H9 (cell line): Measurements from ENCODE around the gene B3GNT3. TPM values are rescaled to one million over a fixed set of nuclear protein-coding genes. Genes with fewer than 3 reads are reported as not detected.

Experiments used
- DNase-seq: peaks from one replicate; pipeline ENCODE4 v3.0.0-alpha.2; 2017
- H2AFZ ChIP-seq: one replicate; pipeline ENCODE4 v1.6.1; 2013; ENCODE audit warnings: mild to moderate bottlenecking, low read length, control low read depth, moderate library complexity
- H2AK5ac ChIP-seq: 2 replicates; pipeline ENCODE4 v1.6.1; 2013; ENCODE audit warnings: low read length, control low read depth, mixed read lengths; ENCODE audit not compliant: insufficient read length
- H2BK120ac ChIP-seq: one replicate; pipeline ENCODE4 v1.6.1; 2013; ENCODE audit warnings: low read depth, mild to moderate bottlenecking, low read length, control low read depth, inconsistent platforms; ENCODE audit not compliant: poor library complexity, severe bottlenecking
- H2BK12ac ChIP-seq: 2 replicates; pipeline ENCODE4 v1.6.1; 2013; ENCODE audit warnings: low read length, control low read depth, mixed read lengths, low read depth; ENCODE audit not compliant: insufficient read length
- H2BK15ac ChIP-seq: 2 replicates; pipeline ENCODE4 v1.6.1; 2013; ENCODE audit warnings: low read depth, low read length, control low read depth
- H2BK20ac ChIP-seq: one replicate; pipeline ENCODE4 v1.6.1; 2013; ENCODE audit warnings: low read depth, mild to moderate bottlenecking, low read length, control low read depth, inconsistent platforms; ENCODE audit not compliant: poor library complexity, severe bottlenecking
- H2BK5ac ChIP-seq: 2 replicates; pipeline ENCODE4 v1.6.1; 2013; ENCODE audit warnings: low read length, control low read depth, mixed read lengths; ENCODE audit not compliant: insufficient read length
- H3K14ac ChIP-seq: 2 replicates; pipeline ENCODE4 v1.6.1; 2013; ENCODE audit warnings: low read length, control low read depth; ENCODE audit not compliant: insufficient read depth
- H3K18ac ChIP-seq: 2 replicates; pipeline ENCODE4 v1.6.1; 2013; ENCODE audit warnings: low read depth, mild to moderate bottlenecking, mixed read lengths, low read length, control low read depth; ENCODE audit not compliant: insufficient read length
- H3K23ac ChIP-seq: 2 replicates; pipeline ENCODE4 v1.6.1; 2013; ENCODE audit warnings: low read length, control low read depth, mixed read lengths, low read depth; ENCODE audit not compliant: insufficient read length
- H3K23me2 ChIP-seq: 2 replicates; pipeline ENCODE4 v1.6.1; 2013; ENCODE audit warnings: low read depth, mild to moderate bottlenecking, mixed read lengths, low read length, control low read depth; ENCODE audit not compliant: insufficient read length, poor library complexity, severe bottlenecking
- H3K27ac ChIP-seq: 2 replicates; pipeline ENCODE4 v1.5.1; 2013; ENCODE audit warnings: low read length, control low read depth, mixed read lengths, low read depth; ENCODE audit not compliant: insufficient read length
- H3K27me3 ChIP-seq: 2 replicates; pipeline ENCODE4 v1.6.1; 2013; ENCODE audit warnings: low read length, control low read depth, inconsistent platforms; ENCODE audit not compliant: insufficient read depth
- H3K4ac ChIP-seq: 2 replicates; pipeline ENCODE4 v1.6.1; 2013; ENCODE audit warnings: low read depth, mild to moderate bottlenecking, control low read depth, inconsistent platforms, low read length, moderate library complexity
- H3K4me1 ChIP-seq: 2 replicates; pipeline ENCODE4 v1.6.1; 2013; ENCODE audit warnings: low read length, control low read depth, inconsistent platforms; ENCODE audit not compliant: insufficient read depth
- H3K4me2 ChIP-seq: 2 replicates; pipeline ENCODE4 v1.6.1; 2013; ENCODE audit warnings: low read length, control low read depth, mixed read lengths; ENCODE audit not compliant: insufficient read length, insufficient read depth
- H3K56ac ChIP-seq: 2 replicates; pipeline ENCODE4 v1.6.1; 2013; ENCODE audit warnings: low read depth, mild to moderate bottlenecking, mixed read lengths, low read length, control low read depth; ENCODE audit not compliant: insufficient read length
- H3K79me1 ChIP-seq: 2 replicates; pipeline ENCODE4 v1.6.1; 2013; ENCODE audit warnings: low read depth, mild to moderate bottlenecking, moderate library complexity, low read length, control low read depth, inconsistent platforms; ENCODE audit not compliant: insufficient read depth, poor library complexity, severe bottlenecking
- H3K79me2 ChIP-seq: 2 replicates; pipeline ENCODE4 v1.6.1; 2013; ENCODE audit warnings: low read length, control low read depth, inconsistent platforms; ENCODE audit not compliant: insufficient read depth
- H3K9ac ChIP-seq: 2 replicates; pipeline ENCODE4 v1.6.1; 2013; ENCODE audit warnings: low read length, control low read depth, mixed read lengths; ENCODE audit not compliant: insufficient read length; ENCODE audit errors: extremely low read depth
- H3K9me3 ChIP-seq: one replicate; pipeline ENCODE4 v1.6.1; 2013; ENCODE audit warnings: low read depth, low read length, inconsistent platforms; ENCODE audit not compliant: control insufficient read depth
- H3T11ph ChIP-seq: one replicate; pipeline ENCODE4 v1.6.1; 2013; ENCODE audit warnings: mild to moderate bottlenecking, low read length, control low read depth, inconsistent platforms
- H4K20me1 ChIP-seq: one replicate; pipeline ENCODE4 v1.6.1; 2013; ENCODE audit not compliant: control insufficient read depth, insufficient read length, insufficient read depth
- H4K5ac ChIP-seq: 2 replicates; pipeline ENCODE4 v1.6.1; 2013; ENCODE audit warnings: low read depth, mild to moderate bottlenecking, mixed read lengths, low read length, control low read depth; ENCODE audit not compliant: insufficient read length
- H4K8ac ChIP-seq: replicated peaks from 2 replicates; pipeline ENCODE4 v1.6.1; 2013; ENCODE audit warnings: low read length, control low read depth, mixed read lengths, low read depth; ENCODE audit not compliant: insufficient read length
- H4K91ac ChIP-seq: 2 replicates; pipeline ENCODE4 v1.6.1; 2013; ENCODE audit warnings: low read depth, mild to moderate bottlenecking, moderate library complexity, mixed read lengths, low read length, control low read depth; ENCODE audit not compliant: insufficient read length
- H3K27ac Mint-ChIP-seq, 3 experiments: 2 replicates in 2 of 3; 3 replicates in 1 of 3; pipeline ENCODE4 v1.8.0; 2020 to 2021; ENCODE audit warnings: mixed read lengths in 3 of 3, mild to moderate bottlenecking in 1 of 3, moderate library complexity in 1 of 3
- H3K27me3 Mint-ChIP-seq: 2 replicates; pipeline ENCODE4 v1.8.0; 2021; ENCODE audit warnings: low read depth, mild to moderate bottlenecking, moderate library complexity, mixed read lengths
- H3K36me3 Mint-ChIP-seq, 3 experiments: 2 replicates in 2 of 3; 3 replicates in 1 of 3; pipeline ENCODE4 v1.8.0; 2020 to 2021; ENCODE audit warnings: low read depth in 3 of 3, mixed read lengths in 3 of 3; ENCODE audit not compliant: insufficient read depth in 1 of 3
- H3K4me1 Mint-ChIP-seq, 2 experiments: 2 replicates each; pipeline ENCODE4 v1.8.0; 2020; ENCODE audit warnings: mixed read lengths in 2 of 2
- H3K4me3 Mint-ChIP-seq, 2 experiments: 2 replicates in 1 of 2; 3 replicates in 1 of 2; pipeline ENCODE4 v1.8.0; 2020 to 2021; ENCODE audit warnings: mild to moderate bottlenecking in 2 of 2, mixed read lengths in 2 of 2, moderate library complexity in 1 of 2
- H3K9me3 Mint-ChIP-seq, 2 experiments: 2 replicates in 1 of 2; 3 replicates in 1 of 2; pipeline ENCODE4 v1.8.0; 2020; ENCODE audit warnings: mild to moderate bottlenecking in 2 of 2, mixed read lengths in 2 of 2, moderate library complexity in 1 of 2
- CTCF ChIP-seq: fragments of 200-600 bp; sonication (generic); conservative IDR thresholded peaks from 3 replicates; pipeline ENCODE4 v1.8.0; 2021; ENCODE audit warnings: antibody characterized with exemption, mild to moderate bottlenecking
- WGBS: extraction: QIAGEN DNeasy Blood & Tissue Kit; methylation state at CpG from one replicate; pipeline ENCODE4 v1.1.7; 2013; ENCODE audit warnings: missing lambda C conversion rate, low lambda C conversion rate, mixed read lengths; ENCODE audit not compliant: insufficient read length; ENCODE audit errors: extremely low coverage; 5-methylcytosine and 5-hydroxymethylcytosine counted together
- total RNA-seq: library from RNA; stranded (reverse); gene quantifications from 2 replicates; pipeline ENCODE4 v1.2.1, GENCODE V29; 2021

Gene B3GNT3
- total RNA-seq, 1 experiment from 2014 or later, result 0.96 TPM

GRCh38 chr19:17778251-17778967 is 16.5 kb upstream of the B3GNT3 start:
- Mint-ChIP-seq H3K4me1 (peaks cover 13 to 23% of the 10 kb centered on the region in 2 experiments), H3K4me3 (peak overlapping the region; percentile 64 to 84), H3K27me3 (0 out of 2 replicates have a peak, but pooled peaks cover 2% of the 10 kb centered on the region), H3K36me3 (peaks cover 3 to 10% (median 4%) of the 10 kb centered on the region in 3 experiments; a peak in 3 of 7 replicates), H3K9me3 (peaks cover 0 to 2% of the 10 kb centered on the region in 2 experiments; a peak in 1 of 5 replicates), H3K27ac (peak overlapping the region in 1 of 3 experiments; percentile 18; a peak in 2 of 7 replicates)
- H2BK120ac ChIP-seq, result no peak overlapping the region
- WGBS, result no CpG with 5 or more reads among the region's 37 CpGs
- no peak overlapping the region for H4K91ac ChIP-seq
- no peaks in the 10 kb centered on the region for H3K4me1 ChIP-seq
- H3K4ac ChIP-seq, result no peak overlapping the region
- no peak overlapping the region for H2BK15ac ChIP-seq
- no peak overlapping the region for H4K8ac ChIP-seq
- H2BK5ac ChIP-seq, result no peak overlapping the region
- DNase-seq, result peak; percentile 97
- H3K9me3 ChIP-seq, result no peaks in the 10 kb centered on the region
- H2BK12ac ChIP-seq, result no peak overlapping the region
- no peak overlapping the region for H4K5ac ChIP-seq
- no peak overlapping the region for H3K23ac ChIP-seq
- no peak for TF ChIP-seq CTCF
- no peak overlapping the region for H3K9ac ChIP-seq
- no peaks in the 10 kb centered on the region for H3K79me2 ChIP-seq
- H3K79me1 ChIP-seq, result no peaks in the 10 kb centered on the region
- H2AK5ac ChIP-seq, result no peak overlapping the region
- H3K27me3 ChIP-seq, result no peaks in the 10 kb centered on the region
- H2AFZ ChIP-seq, result no peak overlapping the region
- H3T11ph ChIP-seq, result no peak overlapping the region
- H4K20me1 ChIP-seq, result peaks cover 2% of the 10 kb centered on the region
- H3K18ac ChIP-seq, result peak overlapping the region; percentile 66
- H2BK20ac ChIP-seq, result no peak overlapping the region
- peak overlapping the region; percentile 92 for H3K4me2 ChIP-seq
- no peak overlapping the region for H3K27ac ChIP-seq
- no peak overlapping the region; the same call in 1 of the 2 replicates for H3K14ac ChIP-seq
- peaks cover 13% of the 10 kb centered on the region for H3K23me2 ChIP-seq
- no peak overlapping the region for H3K56ac ChIP-seq
